ENCODE results near the gene RALGAPB.

- TF ChIP-seq POLR2A (IDR thresholded peaks at IDR 0.05), result no peak
- TF ChIP-seq CTCF (IDR thresholded peaks at IDR 0.05 in 8 of 11, conservative IDR thresholded peaks at IDR 0.05 in 3 of 11), result no peak
Measured at GRCh38 chr20:38555395-38555794, 82.8 kb downstream of the RALGAPB start.

Data from spleen (tissue), 7 donors.